Right hindlimb (tissue), 1 donor: Measurements from ENCODE around the gene PRPF6.

Experiments used
- DNase-seq: peaks from one replicate; pipeline ENCODE4 v3.0.0-alpha.2; 2018

PRPF6 gene

GRCh38 chr20:64021124-64021975 lies 40.4 kb downstream of the PRPF6 start:
- DNase-seq, result no peak

GRCh38 chr20:64022671-64023360 lies 41.9 kb downstream of the PRPF6 start:
- DNase-seq, result no peak

GRCh38 chr20:64023361-64024140 lies 42.6 kb downstream of the PRPF6 start:
- no peak for DNase-seq

- DNase-seq, result no peak
Measured at GRCh38 chr20:64024141-64024990, 43.4 kb downstream of the PRPF6 start.

- DNase-seq, result no peak
Measured at GRCh38 chr20:64025101-64025825, 44.3 kb downstream of the PRPF6 start.

GRCh38 chr20:64025826-64026412 lies 45.0 kb downstream of the PRPF6 start:
- no peak for DNase-seq

GRCh38 chr20:64027981-64028685 lies 47.2 kb downstream of the PRPF6 start:
- no peak for DNase-seq

- DNase-seq, result no peak
Measured at GRCh38 chr20:64029293-64030117, 48.6 kb downstream of the PRPF6 start.

- no peak for DNase-seq
Measured at GRCh38 chr20:64030371-64031134, 49.6 kb downstream of the PRPF6 start.

- DNase-seq, result no peak
Measured at GRCh38 chr20:64031822-64032314, 50.9 kb downstream of the PRPF6 start.

GRCh38 chr20:64032706-64033624 lies 52.0 kb downstream of the PRPF6 start:
- no peak for DNase-seq

- DNase-seq, result no peak
Measured at GRCh38 chr20:64033981-64034493, 53.1 kb downstream of the PRPF6 start.

- no peak for DNase-seq
Measured at GRCh38 chr20:64035066-64035932, 54.4 kb downstream of the PRPF6 start.

- no peak for DNase-seq
Measured at GRCh38 chr20:64035933-64036345, 55.0 kb downstream of the PRPF6 start, which contains the start of gene C20orf204. C20orf204 (plus strand) TSS chr20:64036182; CDS start chr20:64036324, 142 bp downstream.

GRCh38 chr20:64036346-64037198 lies 55.6 kb downstream of the PRPF6 start:
- DNase-seq, result no peak
